A673 (cell line): ENCODE data around the gene PRDM12. TPM values are rescaled to one million over a fixed set of nuclear protein-coding genes. Genes with fewer than 3 reads are reported as not detected.

Experiments
- BruUV-seq: library from RNA; stranded (reverse); fragments of 400-500 nt; replicated peaks from 2 replicates; lab custom pipeline; 2021; lab: Mats Ljungman, UMichigan
- CTCF ChIA-PET: fragments of 300-600 bp; sonication (Branson Sonifier 250); formaldehyde crosslinking; loops from one replicate; lab custom pipeline; 2022; ENCODE audit warnings: antibody characterized with exemption; lab: Charles Lee
- POLR2A ChIA-PET: fragments of 300-600 bp; sonication (Branson Sonifier 250); formaldehyde crosslinking; loops from one replicate; lab custom pipeline; 2022; ENCODE audit warnings: antibody characterized with exemption; ENCODE audit not compliant: low non-redundant PET; lab: Charles Lee
- DNase-seq: peaks from one replicate; pipeline ENCODE4 v3.0.0-alpha.2; 2015; ENCODE audit warnings: low spot score
- H3K27ac ChIP-seq: fragments of 200-600 bp; sonication (generic); 2 replicates; pipeline ENCODE4 v1.5.1; 2016; ENCODE audit warnings: mixed run types, low read depth, mild to moderate bottlenecking, mixed read lengths, antibody characterized with exemption, low read length; ENCODE audit not compliant: poor library complexity, severe bottlenecking
- H3K27me3 ChIP-seq: fragments of 200-600 bp; sonication (generic); replicated peaks from 2 replicates; pipeline ENCODE4 v1.6.1; 2017; ENCODE audit warnings: mixed run types, low read depth, mild to moderate bottlenecking, mixed read lengths, antibody characterized with exemption, low read length; ENCODE audit not compliant: insufficient read depth, poor library complexity
- H3K36me3 ChIP-seq: fragments of 200-600 bp; sonication (generic); 2 replicates; pipeline ENCODE4 v1.6.1; 2016; ENCODE audit warnings: mixed run types, mild to moderate bottlenecking, mixed read lengths, antibody characterized with exemption, low read length; ENCODE audit not compliant: insufficient read depth, poor library complexity, severe bottlenecking
- H3K4me1 ChIP-seq: fragments of 200-600 bp; sonication (generic); 2 replicates; pipeline ENCODE4 v1.6.1; 2017; ENCODE audit warnings: mixed run types, mild to moderate bottlenecking, mixed read lengths, antibody characterized with exemption, low read length; ENCODE audit not compliant: insufficient read depth, poor library complexity, severe bottlenecking
- H3K4me3 ChIP-seq: fragments of 200-600 bp; sonication (generic); 2 replicates; pipeline ENCODE4 v1.5.1; 2016; ENCODE audit warnings: low read depth, mixed run types, mild to moderate bottlenecking, mixed read lengths, low read length; ENCODE audit not compliant: poor library complexity, severe bottlenecking
- H3K9me3 ChIP-seq: fragments of 200-600 bp; sonication (generic); 2 replicates; pipeline ENCODE4 v1.6.1; 2016; ENCODE audit warnings: mixed run types, low read depth, mild to moderate bottlenecking, mixed read lengths, antibody characterized with exemption, low read length; ENCODE audit not compliant: poor library complexity, severe bottlenecking
- CTCF ChIP-seq: fragments of 300-800, 200-600 bp; sonication (generic); conservative IDR thresholded peaks from 2 replicates; pipeline ENCODE4 v1.5.1; 2017; ENCODE audit warnings: low read depth, mild to moderate bottlenecking, antibody characterized with exemption, low read length, moderate library complexity, mixed read lengths
- EZH2 ChIP-seq: fragments of 200-600 bp; sonication (generic); IDR thresholded peaks from 2 replicates; pipeline ENCODE4 v1.6.1; 2017; ENCODE audit warnings: borderline replicate concordance, low read depth, mild to moderate bottlenecking, mixed read lengths, antibody characterized with exemption, low read length; ENCODE audit not compliant: poor library complexity, severe bottlenecking
- intact Hi-C: fragments of 100-400 bp; cut with micrococcal nuclease; formaldehyde crosslinking; loops from one replicate; pipeline ENCODE4 v1.10.0; 2022; ENCODE audit not compliant: unreplicated experiment
- total RNA-seq: library from RNA; stranded (reverse); gene quantifications from 2 replicates; pipeline ENCODE4 v1.2.3, GENCODE V29; 2021

PRDM12 gene
- total RNA-seq, 1 experiment from 2014 or later, result not detected

GRCh38 chr9:130713286-130713960 is 49.0 kb downstream of the PRDM12 start:
- Histone ChIP-seq H3K27ac (peak overlapping the region; percentile 98), H3K4me1 (no peaks in the 10 kb centered on the region), H3K36me3 (no peaks in the 10 kb centered on the region), H3K9me3 (no peaks in the 10 kb centered on the region), H3K27me3 (no peaks in the 10 kb centered on the region), H3K4me3 (peak overlapping the region; percentile 97)
- no peak for TF ChIP-seq EZH2
- TF ChIP-seq CTCF, result no peak
- no TSS peak for BruUV-seq
- DNase-seq, result peak; percentile 35
- intact Hi-C loops, result loop anchor here (5.0 kb wide), 1 partner anchor 134 kb away; no protein-coding TSS in a partner anchor
- CTCF ChIA-PET, result interaction anchor here (0.5 kb wide), 1 partner anchor 24 kb away, joined by 5 read pairs; no protein-coding TSS in a partner anchor
- POLR2A ChIA-PET, result no interaction called here

- Histone ChIP-seq H3K27me3 (no peaks in the 10 kb centered on the region), H3K36me3 (no peaks in the 10 kb centered on the region), H3K4me1 (no peaks in the 10 kb centered on the region), H3K27ac (peak overlapping the region; percentile 15), H3K9me3 (no peaks in the 10 kb centered on the region), H3K4me3 (peak overlapping the region; percentile 97)
- intact Hi-C loops, result loop anchor here (5.0 kb wide), 1 partner anchor 133 kb away; no protein-coding TSS in a partner anchor
- no TSS peak for BruUV-seq
- no peak for DNase-seq
- no peak for TF ChIP-seq EZH2
- no peak for TF ChIP-seq CTCF
- ChIA-PET CTCF (no interaction called here), POLR2A (no interaction called here)
These were observed 50.3 kb downstream of the PRDM12 start for GRCh38 chr9:130714586-130715110.

DNA sequence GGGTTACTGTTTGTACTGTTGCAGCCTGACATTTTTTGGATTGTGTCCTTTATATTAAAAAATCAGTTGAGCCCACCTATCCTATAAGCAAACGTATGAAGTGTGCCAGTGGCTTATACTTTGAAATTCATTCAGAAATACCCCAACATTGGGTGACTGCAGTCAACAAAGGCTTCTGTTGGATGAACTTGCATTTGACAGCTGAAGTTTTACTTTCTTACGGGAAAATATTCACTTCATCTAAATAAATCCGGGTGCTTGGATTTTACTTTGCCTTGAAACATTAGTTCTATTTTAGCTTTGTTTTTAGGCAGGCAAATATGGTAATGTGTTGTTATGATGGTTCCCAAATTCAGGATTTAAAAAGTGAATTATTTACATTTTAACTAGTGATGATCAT is 50.9 kb downstream of the PRDM12 start:
- H3K36me3 ChIP-seq, result no peaks in the 10 kb centered on the region
- peak overlapping the region; percentile 97 for H3K4me3 ChIP-seq
- no peak overlapping the region for H3K27ac ChIP-seq
- TF ChIP-seq CTCF (no peak), EZH2 (no peak)
- POLR2A ChIA-PET, result interaction anchor here (0.5 to 0.7 kb wide), 2 partner anchors 10 to 1981 kb away, joined by 3 to 4 read pairs; no protein-coding TSS in a partner anchor
- intact Hi-C loops, result no loop called here
- no peaks in the 10 kb centered on the region for H3K4me1 ChIP-seq
- BruUV-seq, result no TSS peak
- H3K9me3 ChIP-seq, result no peaks in the 10 kb centered on the region
- no peak for DNase-seq
- H3K27me3 ChIP-seq, result no peaks in the 10 kb centered on the region
- CTCF ChIA-PET, result interaction anchor here (0.5 kb wide), 1 partner anchor 1054 kb away, joined by 7 read pairs; no protein-coding TSS in a partner anchor
